HEK293 (cell line): ENCODE measurements around the gene ANKRD6.

Experiments used
- CTCF ChIA-PET: fragments of 350-600 bp; formaldehyde crosslinking; extraction: SDS; loops from one replicate; lab custom pipeline; 2021; ENCODE audit warnings: antibody characterized with exemption; lab: Yijun Ruan, JAX
- POLR2A ChIA-PET: fragments of 300-600 bp; formaldehyde crosslinking; extraction: SDS; loops from one replicate; lab custom pipeline; 2020; ENCODE audit warnings: antibody characterized with exemption, inconsistent platforms; lab: Yijun Ruan, JAX
- H3K27ac ChIP-seq: fragments of 200-500 bp; sonication (Bioruptor generic); 2 replicates; pipeline ENCODE4 v1.5.1; 2014; ENCODE audit warnings: low read depth, low read length, control low read depth, inconsistent platforms; ENCODE audit errors: extremely low read depth
- H3K36me3 ChIP-seq, 2 experiments: fragments of 200-500 bp in 1 of 2; sonication (Bioruptor generic) in 1 of 2; 1 replicate in 1 of 2; 2 replicates in 1 of 2; pipeline ENCODE4 v1.5.1; 2014 to 2017; ENCODE audit warnings: inconsistent platforms in 2 of 2, low read length in 2 of 2; ENCODE audit not compliant: control insufficient read depth in 2 of 2, insufficient read depth in 1 of 2
- H3K4me1 ChIP-seq: fragments of 200-500 bp; sonication (Bioruptor generic); 2 replicates; pipeline ENCODE4 v1.5.1; 2014; ENCODE audit warnings: mild to moderate bottlenecking, low read length, inconsistent platforms; ENCODE audit not compliant: control insufficient read depth, insufficient read depth
- H3K4me3 ChIP-seq: 2 replicates; pipeline ENCODE4 v1.5.1; 2011; ENCODE audit warnings: low read depth, mild to moderate bottlenecking, control low read depth, low read length, moderate library complexity
- H3K9me3 ChIP-seq: fragments of 200-500 bp; sonication (Bioruptor generic); 2 replicates; pipeline ENCODE4 v1.5.1; 2014; ENCODE audit warnings: low read depth, low read length, inconsistent platforms; ENCODE audit not compliant: control insufficient read depth, insufficient read depth
- GFI1B ChIP-seq: fragments of 450-650 bp; formaldehyde crosslinking; IDR thresholded peaks from 2 replicates; pipeline ENCODE4 v1.5.1; 2016; ENCODE audit warnings: missing biosample characterization, missing genetic modification characterization
- SCRT2 ChIP-seq: fragments of 450-650 bp; formaldehyde crosslinking; IDR thresholded peaks from 2 replicates; pipeline ENCODE4 v1.5.1; 2016; ENCODE audit warnings: missing biosample characterization, missing genetic modification characterization
- SETDB1 ChIP-seq: IDR thresholded peaks from one replicate; pipeline ENCODE4 v1.6.1; 2017; ENCODE audit warnings: mild to moderate bottlenecking, low read length, moderate library complexity, mixed read lengths; ENCODE audit not compliant: insufficient read length
- TCF7L2 ChIP-seq: IDR thresholded peaks from 2 replicates; pipeline ENCODE4 v1.6.1; 2011; ENCODE audit warnings: low read depth, mild to moderate bottlenecking, inconsistent platforms, low read length, moderate library complexity, borderline replicate concordance
- ZBTB1 ChIP-seq: fragments of 450-650 bp; formaldehyde crosslinking; IDR thresholded peaks from 2 replicates; pipeline ENCODE4 v1.5.1; 2016; ENCODE audit warnings: missing biosample characterization, missing genetic modification characterization
- ZBTB21 ChIP-seq: fragments of 450-650 bp; formaldehyde crosslinking; IDR thresholded peaks from 2 replicates; pipeline ENCODE4 v1.5.1; 2017; ENCODE audit warnings: missing biosample characterization, missing genetic modification characterization
- ZBTB26 ChIP-seq: fragments of 450-650 bp; formaldehyde crosslinking; optimal IDR thresholded peaks from 2 replicates; pipeline ENCODE3; 2016; ENCODE audit warnings: missing biosample characterization, mild to moderate bottlenecking, missing genetic modification characterization
- ZNF184 ChIP-seq: fragments of 450-650 bp; IDR thresholded peaks from 2 replicates; pipeline ENCODE4 v1.5.1; 2018; ENCODE audit warnings: missing biosample characterization, mild to moderate bottlenecking, missing genetic modification characterization
- ZNF202 ChIP-seq: fragments of 450-650 bp; formaldehyde crosslinking; IDR thresholded peaks from 2 replicates; pipeline ENCODE4 v1.5.1; 2016; ENCODE audit warnings: missing biosample characterization, missing genetic modification characterization, borderline replicate concordance
- ZNF221 ChIP-seq: fragments of 450-650 bp; formaldehyde crosslinking; IDR thresholded peaks from 2 replicates; pipeline ENCODE4 v1.5.1; 2017; ENCODE audit warnings: missing biosample characterization, missing genetic modification characterization, borderline replicate concordance
- ZNF248 ChIP-seq: fragments of 450-650 bp; formaldehyde crosslinking; IDR thresholded peaks from 2 replicates; pipeline ENCODE4 v1.5.1; 2017; ENCODE audit warnings: missing biosample characterization, missing genetic modification characterization
- ZNF335 ChIP-seq: fragments of 450-650 bp; formaldehyde crosslinking; conservative IDR thresholded peaks from 2 replicates; pipeline ENCODE4 v1.5.1; 2016; ENCODE audit warnings: missing biosample characterization, missing genetic modification characterization
- ZNF391 ChIP-seq: fragments of 450-650 bp; formaldehyde crosslinking; IDR thresholded peaks from 2 replicates; pipeline ENCODE4 v1.5.1; 2016; ENCODE audit warnings: low read depth, missing biosample characterization, missing genetic modification characterization, borderline replicate concordance
- ZNF433 ChIP-seq: fragments of 450-650 bp; formaldehyde crosslinking; IDR thresholded peaks from 2 replicates; pipeline ENCODE4 v1.5.1; 2016; ENCODE audit warnings: missing biosample characterization, missing genetic modification characterization, low read depth
- ZNF549 ChIP-seq: fragments of 450-650 bp; IDR thresholded peaks from 2 replicates; pipeline ENCODE4 v1.5.1; 2018; ENCODE audit warnings: missing biosample characterization, missing genetic modification characterization, mild to moderate bottlenecking, inconsistent platforms, moderate library complexity
- ZNF561 ChIP-seq: fragments of 450-650 bp; IDR thresholded peaks from 2 replicates; pipeline ENCODE4 v1.5.1; 2018; ENCODE audit warnings: missing biosample characterization, missing genetic modification characterization, borderline replicate concordance
- ZNF621 ChIP-seq: fragments of 450-650 bp; formaldehyde crosslinking; IDR thresholded peaks from 2 replicates; pipeline ENCODE4 v1.5.1; 2017; ENCODE audit warnings: missing biosample characterization, missing genetic modification characterization
- ZNF704 ChIP-seq: fragments of 450-650 bp; formaldehyde crosslinking; IDR thresholded peaks from 2 replicates; pipeline ENCODE4 v1.5.1; 2016; ENCODE audit warnings: missing biosample characterization, missing genetic modification characterization
- ZNF747 ChIP-seq: fragments of 450-650 bp; formaldehyde crosslinking; IDR thresholded peaks from 2 replicates; pipeline ENCODE4 v1.5.1; 2016; ENCODE audit warnings: missing biosample characterization, missing genetic modification characterization
- TF ChIP-seq, protein P1 (sequence below): fragments of 450-650 bp; formaldehyde crosslinking; IDR thresholded peaks from 2 replicates; pipeline ENCODE4 v1.5.1; 2016; ENCODE audit warnings: missing biosample characterization, missing genetic modification characterization
- TF ChIP-seq, protein P2 (sequence below): fragments of 450-650 bp; formaldehyde crosslinking; IDR thresholded peaks from 2 replicates; pipeline ENCODE4 v1.5.1; 2017; ENCODE audit warnings: missing biosample characterization, missing genetic modification characterization

ANKRD6 gene

DNA sequence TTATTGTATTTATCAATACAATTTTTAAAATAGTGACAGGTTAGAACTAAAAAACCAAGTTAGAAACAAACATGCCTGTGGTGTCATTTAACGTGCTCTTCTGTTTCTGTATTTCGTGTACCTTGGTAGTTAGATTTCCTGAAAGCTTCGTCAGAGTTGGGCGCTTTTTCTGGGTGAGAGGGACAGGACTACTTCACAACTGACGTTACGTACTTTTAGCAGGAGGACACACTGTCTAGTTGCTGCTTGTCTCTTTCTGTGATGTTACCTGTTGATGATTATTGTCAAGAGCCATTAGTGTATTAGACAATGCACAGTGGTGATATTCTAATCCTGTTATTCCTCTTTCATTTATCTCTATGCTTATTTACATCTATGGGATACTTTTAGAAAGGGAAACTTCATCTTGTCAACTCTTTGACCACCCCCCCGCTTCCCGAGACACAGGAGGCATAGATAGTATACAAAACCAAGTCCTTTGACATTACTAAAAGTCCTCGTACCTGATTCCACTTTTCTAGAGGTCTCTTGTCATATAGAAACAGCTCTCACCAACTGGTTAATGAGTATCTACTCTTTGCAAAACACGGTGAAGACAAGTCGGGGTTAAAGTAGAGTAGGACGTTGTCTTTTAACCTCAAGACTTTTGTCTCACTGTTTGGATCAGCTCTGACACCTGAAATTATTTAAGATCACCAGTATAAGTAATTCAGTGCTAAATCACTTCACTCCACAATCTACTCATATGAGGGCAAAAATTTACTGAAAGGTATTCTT, 109.3 kb downstream of the ANKRD6 start:
- H3K9me3 ChIP-seq = no peaks in the 10 kb centered on the region
- H3K36me3 ChIP-seq = no peaks in the 10 kb centered on the region
- H3K4me3 ChIP-seq = no peak overlapping the region
- H3K4me1 ChIP-seq = no peaks in the 10 kb centered on the region
- TF ChIP-seq GFI1B (no peak), ZNF221 (tag by site-specific recombination) (no peak), SCRT2 (peak; percentile 36; the same call in 1 of the 2 replicates), TCF7L2 (no peak), ZNF184 (tag by site-specific recombination) (no peak)
- H3K27ac ChIP-seq = no peak overlapping the region
- ChIA-PET POLR2A (no interaction called here), CTCF (no interaction called here)

GRCh38 chr6:89542866-89543265, 109.9 kb downstream of the ANKRD6 start:
- Histone ChIP-seq H3K27ac (no peak overlapping the region), H3K9me3 (no peaks in the 10 kb centered on the region), H3K4me3 (no peak overlapping the region), H3K4me1 (no peaks in the 10 kb centered on the region), H3K36me3 (no peaks in the 10 kb centered on the region)
- POLR2A ChIA-PET = no interaction called here
- TF ChIP-seq ZNF433 = no peak
- TF ChIP-seq ZNF248 (tag by site-specific recombination) = no peak
- TF ChIP-seq ZNF561 (tag by site-specific recombination) = no peak
- TF ChIP-seq ZBTB26 (tag by site-specific recombination) = no peak
- no peak for TF ChIP-seq ZBTB1 (tag by site-specific recombination)
- TF ChIP-seq SETDB1 = no peak
- TF ChIP-seq, protein P1, sequence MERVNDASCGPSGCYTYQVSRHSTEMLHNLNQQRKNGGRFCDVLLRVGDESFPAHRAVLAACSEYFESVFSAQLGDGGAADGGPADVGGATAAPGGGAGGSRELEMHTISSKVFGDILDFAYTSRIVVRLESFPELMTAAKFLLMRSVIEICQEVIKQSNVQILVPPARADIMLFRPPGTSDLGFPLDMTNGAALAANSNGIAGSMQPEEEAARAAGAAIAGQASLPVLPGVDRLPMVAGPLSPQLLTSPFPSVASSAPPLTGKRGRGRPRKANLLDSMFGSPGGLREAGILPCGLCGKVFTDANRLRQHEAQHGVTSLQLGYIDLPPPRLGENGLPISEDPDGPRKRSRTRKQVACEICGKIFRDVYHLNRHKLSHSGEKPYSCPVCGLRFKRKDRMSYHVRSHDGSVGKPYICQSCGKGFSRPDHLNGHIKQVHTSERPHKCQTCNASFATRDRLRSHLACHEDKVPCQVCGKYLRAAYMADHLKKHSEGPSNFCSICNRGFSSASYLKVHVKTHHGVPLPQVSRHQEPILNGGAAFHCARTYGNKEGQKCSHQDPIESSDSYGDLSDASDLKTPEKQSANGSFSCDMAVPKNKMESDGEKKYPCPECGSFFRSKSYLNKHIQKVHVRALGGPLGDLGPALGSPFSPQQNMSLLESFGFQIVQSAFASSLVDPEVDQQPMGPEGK (tag by site-specific recombination) = no peak
- no peak for TF ChIP-seq GFI1B
- no peak for TF ChIP-seq ZBTB21 (tag by site-specific recombination)
- TF ChIP-seq ZNF202 (tag by site-specific recombination) = no peak
- CTCF ChIA-PET = no interaction called here

DNA sequence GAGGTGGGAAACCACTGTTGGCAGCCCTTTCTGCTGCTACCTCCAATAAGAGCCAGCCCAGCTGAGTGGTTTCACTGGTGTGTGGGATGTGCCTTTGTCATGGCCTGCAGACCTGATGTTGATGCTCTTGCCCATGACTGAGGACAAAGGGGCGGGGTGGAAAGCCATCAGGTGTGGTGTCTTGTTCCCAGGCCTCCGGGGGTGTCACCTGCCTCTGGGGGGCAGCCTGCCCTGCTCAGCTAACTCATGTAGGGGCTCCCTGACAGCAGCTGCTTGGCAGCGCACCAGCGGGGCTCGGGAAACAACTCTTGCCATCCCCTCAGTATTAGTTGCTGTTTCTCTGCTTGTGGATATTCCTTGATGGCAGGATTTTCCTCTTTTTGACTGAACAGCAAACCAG, 114.3 kb downstream of the ANKRD6 start:
- CTCF ChIA-PET = no interaction called here
- Histone ChIP-seq H3K36me3 (no peaks in the 10 kb centered on the region), H3K4me1 (no peaks in the 10 kb centered on the region), H3K9me3 (no peaks in the 10 kb centered on the region), H3K27ac (no peak overlapping the region), H3K4me3 (no peak overlapping the region)
- TF ChIP-seq ZNF621 (no peak), ZNF704 (tag by site-specific recombination) (no peak), ZNF248 (tag by site-specific recombination) (no peak), ZNF747 (tag by site-specific recombination) (no peak), ZNF549 (no peak), ZNF391 (tag by site-specific recombination) (no peak), ZNF335 (no peak)
- TF ChIP-seq, protein P2, sequence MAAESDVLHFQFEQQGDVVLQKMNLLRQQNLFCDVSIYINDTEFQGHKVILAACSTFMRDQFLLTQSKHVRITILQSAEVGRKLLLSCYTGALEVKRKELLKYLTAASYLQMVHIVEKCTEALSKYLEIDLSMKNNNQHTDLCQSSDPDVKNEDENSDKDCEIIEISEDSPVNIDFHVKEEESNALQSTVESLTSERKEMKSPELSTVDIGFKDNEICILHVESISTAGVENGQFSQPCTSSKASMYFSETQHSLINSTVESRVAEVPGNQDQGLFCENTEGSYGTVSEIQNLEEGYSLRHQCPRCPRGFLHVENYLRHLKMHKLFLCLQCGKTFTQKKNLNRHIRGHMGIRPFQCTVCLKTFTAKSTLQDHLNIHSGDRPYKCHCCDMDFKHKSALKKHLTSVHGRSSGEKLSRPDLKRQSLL = no peak
- POLR2A ChIA-PET = no interaction called here
